H1 (cell line): ENCODE measurements around the gene KDM2A.

Source experiments
- ASH2L ChIP-seq: fragments of 200-600, 300-600 bp; sonication (generic); IDR thresholded peaks from one replicate; pipeline ENCODE4 v1.7.1; 2017; ENCODE audit warnings: low read length
- EZH2 ChIP-seq: fragments of 200-600 bp; sonication (generic); IDR thresholded peaks from 2 replicates; pipeline ENCODE4 v1.7.1; 2012; ENCODE audit warnings: low read depth, mild to moderate bottlenecking, moderate library complexity, low read length, inconsistent platforms; ENCODE audit not compliant: severe bottlenecking
- HDAC2 ChIP-seq, 2 experiments: fragments of 300-600 bp in 1 of 2; sonication (generic) in 1 of 2; IDR thresholded peaks; 2 replicates each; pipeline ENCODE4 v1.6.1; 2011 to 2012; ENCODE audit warnings: low read depth in 2 of 2, low read length in 2 of 2, mild to moderate bottlenecking in 2 of 2, moderate library complexity in 2 of 2, borderline replicate concordance in 1 of 2, inconsistent platforms in 1 of 2
- JUN ChIP-seq: IDR thresholded peaks from 2 replicates; pipeline ENCODE4 v1.6.1; 2011; ENCODE audit warnings: low read depth, mild to moderate bottlenecking, improper control_type of control experiment, low read length
- KDM1A ChIP-seq: fragments of 200-600, 300-600 bp; sonication (generic); IDR thresholded peaks from 2 replicates; pipeline ENCODE4 v1.7.1; 2016; ENCODE audit warnings: mild to moderate bottlenecking, low read length, borderline replicate concordance
- POLR2A ChIP-seq, 2 experiments: IDR thresholded peaks; 1 replicate in 1 of 2; 2 replicates in 1 of 2; pipeline ENCODE4 v1.6.1; 2011; ENCODE audit warnings: low read depth in 2 of 2, low read length in 2 of 2, mild to moderate bottlenecking in 2 of 2; ENCODE audit errors: control extremely low read depth in 1 of 2
- POLR2AphosphoS5 ChIP-seq: IDR thresholded peaks from 2 replicates; pipeline ENCODE4 v1.6.1; 2011; ENCODE audit warnings: low read depth, low read length
- RFX5 ChIP-seq: IDR thresholded peaks from 2 replicates; pipeline ENCODE4 v1.6.1; 2011; ENCODE audit warnings: low read depth, low read length, improper control_type of control experiment, borderline replicate concordance
- SP1 ChIP-seq: IDR thresholded peaks from 2 replicates; pipeline ENCODE4 v1.6.1; 2011; ENCODE audit warnings: low read depth, low read length
- TAF1 ChIP-seq: IDR thresholded peaks from 2 replicates; pipeline ENCODE4 v1.6.1; 2011; ENCODE audit warnings: mild to moderate bottlenecking, low read depth, low read length
- TF ChIP-seq, protein P1 (sequence below), 3 experiments: IDR thresholded peaks; 1 replicate in 2 of 3; 2 replicates in 1 of 3; pipeline versions ENCODE4 v1.5.1 to v1.6.1; 2011; ENCODE audit warnings: low read length in 3 of 3, mild to moderate bottlenecking in 3 of 3, inconsistent platforms in 2 of 3, low read depth in 1 of 3, moderate library complexity in 1 of 3; ENCODE audit not compliant: insufficient read depth in 1 of 3; ENCODE audit errors: control extremely low read depth in 1 of 3

DNA sequence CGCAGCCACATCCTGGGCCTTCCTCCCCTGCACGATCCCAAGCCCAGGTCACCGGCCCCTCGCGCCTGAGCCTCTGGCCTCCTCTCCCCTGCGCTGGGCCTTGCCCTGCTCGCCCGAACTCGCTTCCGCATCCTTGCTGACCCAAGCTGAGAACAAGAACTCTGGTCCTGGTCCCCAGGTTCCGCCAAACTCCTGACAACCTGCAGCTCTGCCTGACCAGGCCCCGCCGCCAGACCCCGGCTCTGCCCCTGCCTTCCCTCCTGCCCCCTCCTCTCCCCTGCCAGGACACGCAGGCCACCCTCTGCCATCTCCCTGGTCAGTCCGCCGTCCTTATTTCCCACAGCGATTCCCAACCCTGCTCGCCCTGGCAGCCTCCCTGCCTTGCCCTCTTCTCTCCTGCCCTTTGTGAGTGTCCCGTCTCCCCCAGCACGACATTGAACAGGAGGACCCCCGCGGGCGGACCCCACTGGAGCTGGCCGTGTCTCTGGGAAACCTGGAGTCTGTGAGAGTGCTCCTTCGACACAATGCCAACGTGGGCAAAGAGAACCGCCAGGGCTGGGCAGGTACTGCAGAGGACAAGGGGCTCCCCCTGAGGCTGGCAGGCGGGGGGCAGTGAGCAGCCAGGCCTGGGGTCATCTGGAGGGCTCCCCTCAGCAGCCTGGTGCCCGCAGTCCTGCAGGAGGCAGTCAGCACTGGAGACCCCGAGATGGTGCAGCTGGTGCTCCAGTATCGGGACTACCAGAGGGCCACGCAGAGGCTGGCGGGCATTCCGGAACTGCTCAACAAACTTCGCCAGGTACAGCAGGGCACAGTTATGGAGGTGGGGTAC, 170.8 kb downstream of the KDM2A start:
- TF ChIP-seq, protein P1, sequence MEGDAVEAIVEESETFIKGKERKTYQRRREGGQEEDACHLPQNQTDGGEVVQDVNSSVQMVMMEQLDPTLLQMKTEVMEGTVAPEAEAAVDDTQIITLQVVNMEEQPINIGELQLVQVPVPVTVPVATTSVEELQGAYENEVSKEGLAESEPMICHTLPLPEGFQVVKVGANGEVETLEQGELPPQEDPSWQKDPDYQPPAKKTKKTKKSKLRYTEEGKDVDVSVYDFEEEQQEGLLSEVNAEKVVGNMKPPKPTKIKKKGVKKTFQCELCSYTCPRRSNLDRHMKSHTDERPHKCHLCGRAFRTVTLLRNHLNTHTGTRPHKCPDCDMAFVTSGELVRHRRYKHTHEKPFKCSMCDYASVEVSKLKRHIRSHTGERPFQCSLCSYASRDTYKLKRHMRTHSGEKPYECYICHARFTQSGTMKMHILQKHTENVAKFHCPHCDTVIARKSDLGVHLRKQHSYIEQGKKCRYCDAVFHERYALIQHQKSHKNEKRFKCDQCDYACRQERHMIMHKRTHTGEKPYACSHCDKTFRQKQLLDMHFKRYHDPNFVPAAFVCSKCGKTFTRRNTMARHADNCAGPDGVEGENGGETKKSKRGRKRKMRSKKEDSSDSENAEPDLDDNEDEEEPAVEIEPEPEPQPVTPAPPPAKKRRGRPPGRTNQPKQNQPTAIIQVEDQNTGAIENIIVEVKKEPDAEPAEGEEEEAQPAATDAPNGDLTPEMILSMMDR (IDR thresholded peaks at IDR 0.05; ENCODE audit: control extremely low read depth in 1 of 3, insufficient read depth in 1 of 3, low read depth in 1 of 3, low read length in 3 of 3) = no peak
- no peak for TF ChIP-seq POLR2A (IDR thresholded peaks at IDR 0.05; ENCODE audit: control extremely low read depth in 1 of 2, low read depth in 2 of 2, low read length in 2 of 2)
- TF ChIP-seq HDAC2 (IDR thresholded peaks at IDR 0.05; ENCODE audit: borderline replicate concordance in 1 of 2, low read depth in 2 of 2, low read length in 2 of 2) = no peak
- no peak for TF ChIP-seq POLR2AphosphoS5
- no peak for TF ChIP-seq ASH2L
- no peak for TF ChIP-seq JUN
- TF ChIP-seq EZH2 = no peak
- TF ChIP-seq TAF1 = no peak
- TF ChIP-seq KDM1A = no peak
- TF ChIP-seq RFX5 = no peak
- no peak for TF ChIP-seq SP1
